Body of pancreas (tissue), 4 donors: ENCODE measurements around the gene C16orf92.

Experiments
- POLR2A ChIP-seq, 3 donors: fragments of 450-650 bp; IDR thresholded peaks; one replicate each; pipeline ENCODE4 v1.6.1; 2016; ENCODE audit warnings: antibody characterized with exemption in 3 of 3, mild to moderate bottlenecking in 2 of 3
- TF ChIP-seq, protein P1 (sequence below), 7 experiments: fragments of 450-650 bp in 4 of 7; fragments of 200-600 bp in 3 of 7; sonication (generic) in 3 of 7; IDR thresholded peaks; one replicate each; pipeline ENCODE4 v1.5.1; 2016 to 2019; ENCODE audit warnings: antibody characterized with exemption in 7 of 7

DNA sequence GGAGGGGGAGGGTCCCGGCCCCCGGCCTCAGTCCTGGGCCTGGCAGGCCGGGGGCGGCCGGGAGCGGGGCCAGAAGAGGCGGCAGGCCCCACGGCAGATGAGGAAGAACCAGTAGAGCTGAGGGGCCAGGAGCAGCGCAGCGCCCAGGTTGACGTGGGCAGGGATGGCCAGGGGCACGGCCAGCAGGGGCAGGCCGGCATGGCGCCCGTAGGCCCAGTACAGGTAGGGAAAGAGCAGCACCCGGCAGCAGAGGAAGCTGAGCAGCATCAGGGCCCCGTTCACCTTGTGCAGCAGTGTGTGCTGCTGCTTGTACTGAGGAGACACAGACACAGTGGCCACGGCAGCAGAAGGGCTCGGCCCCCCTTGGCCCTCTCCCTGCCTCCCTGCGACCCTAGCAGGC, 2.2 kb downstream of the C16orf92 start:
- TF ChIP-seq, protein P1, sequence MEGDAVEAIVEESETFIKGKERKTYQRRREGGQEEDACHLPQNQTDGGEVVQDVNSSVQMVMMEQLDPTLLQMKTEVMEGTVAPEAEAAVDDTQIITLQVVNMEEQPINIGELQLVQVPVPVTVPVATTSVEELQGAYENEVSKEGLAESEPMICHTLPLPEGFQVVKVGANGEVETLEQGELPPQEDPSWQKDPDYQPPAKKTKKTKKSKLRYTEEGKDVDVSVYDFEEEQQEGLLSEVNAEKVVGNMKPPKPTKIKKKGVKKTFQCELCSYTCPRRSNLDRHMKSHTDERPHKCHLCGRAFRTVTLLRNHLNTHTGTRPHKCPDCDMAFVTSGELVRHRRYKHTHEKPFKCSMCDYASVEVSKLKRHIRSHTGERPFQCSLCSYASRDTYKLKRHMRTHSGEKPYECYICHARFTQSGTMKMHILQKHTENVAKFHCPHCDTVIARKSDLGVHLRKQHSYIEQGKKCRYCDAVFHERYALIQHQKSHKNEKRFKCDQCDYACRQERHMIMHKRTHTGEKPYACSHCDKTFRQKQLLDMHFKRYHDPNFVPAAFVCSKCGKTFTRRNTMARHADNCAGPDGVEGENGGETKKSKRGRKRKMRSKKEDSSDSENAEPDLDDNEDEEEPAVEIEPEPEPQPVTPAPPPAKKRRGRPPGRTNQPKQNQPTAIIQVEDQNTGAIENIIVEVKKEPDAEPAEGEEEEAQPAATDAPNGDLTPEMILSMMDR (IDR thresholded peaks at IDR 0.05), result no peak
- TF ChIP-seq POLR2A (IDR thresholded peaks at IDR 0.05), result no peak
